NAMALWA (cell line): Measurements from ENCODE around the gene COL6A2.

Experiments
- DNase-seq: peaks from one replicate; pipeline ENCODE4 v3.0.0-alpha.2; 2015; ENCODE audit warnings: low spot score

Gene COL6A2

DNA sequence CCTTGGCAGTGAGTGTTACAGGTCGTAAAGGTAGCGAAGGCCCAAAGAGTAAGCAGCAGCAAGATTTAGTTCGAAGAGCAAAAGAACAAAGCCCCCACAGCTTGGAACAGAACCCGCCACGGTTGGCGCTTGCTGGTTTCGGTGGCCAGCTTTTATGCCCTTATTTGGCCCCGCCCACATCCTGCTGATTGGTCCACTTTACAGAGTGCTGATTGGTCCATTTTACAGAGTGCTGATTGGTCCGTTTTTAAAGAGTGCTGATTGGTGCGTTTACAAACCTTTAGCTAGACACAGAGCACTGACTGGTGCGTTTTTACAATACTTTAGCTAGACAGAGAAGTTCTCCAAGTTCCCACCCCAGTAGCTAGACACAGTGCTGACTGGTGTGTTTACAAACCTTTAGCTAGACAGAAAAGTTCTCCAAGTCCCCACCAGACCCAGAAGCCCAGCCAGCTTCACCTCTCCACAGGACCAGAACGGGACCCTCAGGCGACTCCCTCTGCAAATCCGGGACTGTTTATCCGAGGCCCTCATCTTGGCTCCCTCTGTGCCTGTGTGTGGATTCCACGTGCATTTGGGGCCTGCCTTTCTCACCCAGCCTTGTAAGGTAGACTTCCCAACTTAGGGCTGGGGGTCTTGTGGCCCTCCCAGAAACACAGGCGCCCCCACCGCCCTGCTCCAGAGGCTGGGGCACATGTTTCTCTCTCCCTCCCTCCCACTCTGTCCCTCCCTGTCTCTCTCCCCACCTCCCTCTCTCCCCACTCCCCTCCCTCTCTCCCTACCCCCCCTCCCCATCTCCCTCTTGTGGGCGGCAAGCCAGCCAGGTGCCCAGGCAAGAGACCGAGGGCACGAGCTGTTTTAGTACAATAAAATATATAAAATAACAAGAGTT, 44.9 kb downstream of the COL6A2 start:
- DNase-seq = no peak

DNA sequence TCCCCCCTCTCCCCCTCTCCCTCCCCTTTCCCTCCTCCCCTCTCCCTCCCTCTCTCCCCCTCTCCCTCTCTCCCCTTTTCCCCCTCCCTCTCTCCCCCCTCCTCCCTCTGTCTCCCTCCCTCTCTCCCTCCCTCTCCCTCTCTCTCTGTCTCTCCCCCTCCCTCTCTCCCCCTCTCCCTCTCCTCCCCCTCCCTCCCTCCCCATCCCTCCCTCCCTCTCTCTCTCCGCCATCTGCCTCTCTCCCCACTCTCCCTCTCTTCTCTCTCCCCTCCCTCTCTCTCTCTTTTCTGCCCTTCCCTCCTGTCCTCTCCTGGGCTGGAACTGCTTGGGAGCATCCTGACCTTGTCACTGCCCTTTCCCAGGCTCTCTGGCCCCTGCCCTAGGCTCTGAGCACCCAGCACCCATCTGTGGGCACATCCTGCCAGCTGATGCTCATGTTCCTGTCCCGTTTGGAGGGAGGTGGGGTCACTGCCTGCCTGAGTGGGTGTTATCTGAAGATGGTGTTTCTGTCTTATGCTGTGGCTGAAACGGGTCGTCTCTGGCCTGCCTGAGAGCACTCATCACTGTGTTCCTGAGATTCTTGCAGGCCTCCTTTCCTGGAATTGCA, 46.7 kb downstream of the COL6A2 start:
- DNase-seq = no peak

- no peak for DNase-seq
These were observed 47.4 kb downstream of the COL6A2 start for GRCh38 chr21:46145159-46145839.

DNA sequence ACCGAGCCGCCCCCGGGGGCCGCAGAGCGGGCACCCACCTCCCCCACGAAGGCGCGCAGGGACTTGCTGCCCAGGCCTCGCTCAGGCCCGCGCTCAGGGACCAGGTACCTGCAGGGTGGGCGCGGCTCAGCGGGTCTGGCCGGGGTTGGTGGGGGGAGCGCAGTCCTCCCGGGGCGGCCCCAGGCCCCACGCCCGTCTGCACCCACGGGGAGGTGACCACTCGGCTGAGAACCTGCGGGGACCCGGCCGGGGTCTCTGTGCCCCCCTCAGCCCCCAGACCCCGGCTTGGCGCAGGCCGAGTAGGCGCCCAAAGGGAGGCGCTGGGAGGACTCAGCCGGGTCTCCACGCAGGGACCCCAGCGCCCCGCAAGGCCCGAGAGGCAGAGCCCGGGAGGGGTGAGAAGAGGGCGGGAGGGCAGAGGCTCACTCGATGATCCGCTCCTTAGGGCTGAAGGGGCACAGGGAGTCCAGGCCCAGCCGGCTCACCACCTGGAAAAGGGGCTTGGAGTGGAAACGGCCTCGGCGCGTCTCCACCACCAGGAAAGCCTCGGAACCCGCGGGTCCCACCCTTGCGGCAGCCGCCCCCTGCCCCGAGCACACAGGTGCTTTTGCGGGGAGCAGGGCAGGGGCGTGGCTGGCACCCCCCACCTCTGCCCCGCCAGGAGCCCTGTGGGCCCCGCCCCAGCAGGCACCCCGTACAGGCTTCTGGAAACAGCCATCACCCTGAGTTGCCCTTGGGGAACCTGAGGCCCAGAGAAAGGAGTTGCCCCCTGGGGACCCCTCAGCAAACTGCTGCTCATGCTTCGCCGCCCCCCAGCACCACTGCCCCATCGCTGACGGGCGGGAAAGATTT, 48.2 kb downstream of the COL6A2 start:
- no peak for DNase-seq

DNA sequence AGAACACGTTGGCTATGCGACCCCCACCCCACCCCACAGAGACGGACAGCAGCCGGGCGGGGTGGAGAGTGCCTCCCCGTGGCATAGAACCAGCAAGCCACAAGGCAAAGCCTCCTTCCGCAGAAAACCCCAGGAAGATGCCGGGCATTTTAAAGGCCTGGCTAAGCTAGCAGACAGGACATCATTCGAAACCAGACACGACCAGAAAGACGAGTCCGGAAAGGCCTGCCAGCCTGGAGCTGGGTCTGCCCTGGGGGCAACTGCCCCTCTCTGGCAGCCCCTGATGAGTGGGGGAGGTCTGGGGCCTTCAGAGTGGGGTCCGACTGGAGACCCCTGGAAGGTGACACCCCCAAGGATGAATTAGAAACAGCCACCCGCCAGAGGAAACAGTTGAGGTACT, 48.9 kb downstream of the COL6A2 start:
- no peak for DNase-seq

DNA sequence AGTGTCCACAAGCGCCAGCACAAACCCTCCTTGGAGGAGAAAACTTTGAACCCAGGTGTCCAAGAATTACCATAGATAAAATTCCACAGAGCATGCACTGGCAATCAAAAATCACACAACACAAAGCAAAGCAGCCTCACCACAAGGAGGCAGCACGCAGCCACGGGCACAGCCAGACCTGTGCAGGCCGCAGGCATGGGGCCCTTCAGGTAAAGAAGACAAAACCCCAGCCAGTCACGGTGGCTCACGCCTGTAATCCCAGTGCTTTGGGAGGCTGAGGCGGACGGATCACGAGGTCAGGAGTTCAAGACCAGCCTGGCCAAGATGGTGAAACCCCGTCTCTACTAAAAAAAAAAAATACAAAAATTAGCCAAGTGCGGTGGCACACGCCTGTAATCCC, 49.5 kb downstream of the COL6A2 start:
- DNase-seq = peak; percentile 71

DNA sequence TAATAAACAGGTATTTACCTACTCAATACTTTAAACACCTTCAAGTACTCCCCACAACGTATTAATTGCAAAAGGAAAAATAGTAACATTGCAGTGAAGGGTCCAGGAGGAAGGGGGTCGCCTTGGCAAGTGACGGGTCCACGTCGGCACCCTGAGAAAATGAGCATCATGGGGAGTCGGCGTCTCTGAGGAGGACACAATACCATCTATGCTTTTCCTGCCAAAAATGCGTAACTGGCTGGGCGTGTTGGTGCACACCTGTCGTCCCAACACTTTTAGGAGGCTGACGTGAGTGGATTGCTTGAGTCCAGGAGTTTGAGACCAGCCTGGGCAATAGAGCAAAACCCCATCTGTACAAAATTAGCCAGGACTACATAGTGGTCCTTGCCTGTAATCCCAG, 50.2 kb downstream of the COL6A2 start:
- no peak for DNase-seq

DNA sequence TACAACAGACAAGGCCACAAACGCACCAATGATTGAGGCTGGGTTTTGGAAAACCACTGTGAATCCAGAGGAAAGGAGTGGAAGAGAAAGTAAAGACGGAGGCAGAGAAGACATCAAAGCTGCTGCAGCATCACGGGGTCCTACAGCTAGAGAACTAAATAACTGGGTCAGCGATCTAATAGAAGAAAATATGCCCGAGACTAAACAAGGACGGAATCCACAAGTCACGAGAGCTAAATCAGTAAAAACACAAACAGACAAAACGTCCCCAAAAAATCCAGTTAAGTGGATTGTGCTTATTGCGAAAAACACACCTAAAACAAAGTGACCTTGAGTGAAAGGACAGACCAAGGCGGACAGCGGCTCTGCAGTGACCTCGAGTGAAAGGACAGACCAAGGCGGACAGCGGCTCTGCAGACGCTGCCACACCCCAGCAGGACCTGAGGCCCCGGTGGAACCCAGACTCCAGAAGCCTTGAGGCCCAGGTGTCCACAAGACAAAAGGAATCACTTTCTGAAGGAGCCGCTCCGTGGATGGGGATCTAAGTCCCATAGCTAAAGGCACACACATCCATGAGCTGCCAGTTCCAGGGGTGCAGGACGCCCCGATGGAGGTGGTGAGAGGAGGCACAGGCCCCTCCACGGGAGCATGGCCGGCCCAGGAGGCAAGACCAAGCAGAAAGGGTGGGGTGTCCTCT, 51.4 kb downstream of the COL6A2 start:
- no peak for DNase-seq

DNA sequence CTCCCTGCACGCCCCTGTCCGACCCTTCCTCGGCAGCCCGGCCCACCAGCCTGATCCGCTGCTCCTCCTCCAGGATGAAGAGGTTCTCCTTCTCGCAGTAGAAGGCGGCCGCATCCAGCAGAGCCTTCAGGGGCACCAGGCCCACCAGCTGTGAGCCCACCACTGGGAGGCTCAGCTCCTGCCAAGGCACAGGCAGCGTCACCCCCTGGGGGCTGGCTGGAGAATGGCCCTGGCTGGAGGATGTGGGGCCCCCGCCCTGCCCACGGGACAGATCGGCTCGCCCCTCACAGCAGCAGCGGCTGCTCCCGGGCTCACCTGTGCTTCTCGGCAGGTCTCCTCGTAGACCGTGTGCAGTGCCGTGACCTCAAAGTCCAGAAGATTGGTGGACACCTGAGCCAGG, 52.2 kb downstream of the COL6A2 start:
- no peak for DNase-seq

- DNase-seq = no peak
These were observed 52.7 kb downstream of the COL6A2 start for GRCh38 chr21:46150491-46151121.

GRCh38 chr21:46151261-46151988, 53.5 kb downstream of the COL6A2 start:
- DNase-seq = no peak

- no peak for DNase-seq
These were observed 54.3 kb downstream of the COL6A2 start for GRCh38 chr21:46151989-46152926.

GRCh38 chr21:46152927-46153246, 55.0 kb downstream of the COL6A2 start:
- DNase-seq = no peak

DNA sequence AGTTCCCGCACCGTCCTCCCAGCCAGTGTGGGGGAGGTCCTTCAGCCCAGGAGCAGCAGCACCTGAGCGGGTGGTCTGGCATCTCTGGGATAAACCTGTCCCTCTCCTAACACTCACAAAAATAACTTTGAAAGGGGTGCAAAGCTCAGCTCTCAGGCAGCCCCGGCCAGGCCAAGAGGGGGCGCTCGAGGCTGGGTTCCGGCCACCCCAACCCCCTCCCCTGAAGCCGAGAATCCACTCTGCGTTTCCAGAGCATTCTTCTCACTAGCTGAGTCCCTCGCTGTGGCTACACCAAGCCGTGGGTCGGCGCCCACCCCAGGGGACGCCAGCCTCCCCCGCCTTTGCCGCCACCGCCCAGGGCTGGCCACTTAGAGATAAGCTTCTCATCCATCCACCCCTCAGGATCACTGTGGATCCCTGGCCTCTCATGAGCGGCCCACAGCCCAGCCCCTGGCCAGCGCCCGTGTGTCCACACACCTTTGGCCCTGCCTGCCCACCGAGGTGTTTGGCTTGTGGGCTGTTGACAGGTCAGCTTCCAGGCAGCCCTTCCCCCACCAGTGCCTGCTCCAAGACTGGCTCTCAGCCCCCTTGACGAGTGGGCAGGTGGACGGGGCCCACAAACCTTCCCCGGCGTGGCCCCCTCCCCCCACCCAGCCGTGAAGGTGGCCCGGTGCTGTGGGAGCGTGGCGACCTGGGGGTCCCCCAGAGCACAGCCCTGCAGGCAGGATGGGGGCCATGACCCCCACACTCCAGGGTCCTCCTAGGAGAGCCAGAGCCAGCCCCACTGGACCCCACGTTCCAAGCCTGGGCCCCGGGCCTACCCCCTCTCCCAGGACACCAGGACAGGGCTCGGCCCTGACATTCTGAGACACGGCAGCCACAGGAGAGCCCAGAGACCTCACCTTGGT, 55.6 kb downstream of the COL6A2 start:
- DNase-seq = peak; percentile 19

- no peak for DNase-seq
These were observed 56.4 kb downstream of the COL6A2 start for GRCh38 chr21:46154155-46154954.

GRCh38 chr21:46154955-46155513, 57.1 kb downstream of the COL6A2 start:
- DNase-seq = no peak
